SH-SY5Y (cell line): ENCODE results near the gene RREB1.

ENCODE experiments used
- GATA2 ChIP-seq: IDR thresholded peaks from 2 replicates; pipeline ENCODE4 v1.6.1; 2011; ENCODE audit warnings: mild to moderate bottlenecking, low read depth, low read length
- GATA3 ChIP-seq: IDR thresholded peaks from 2 replicates; pipeline ENCODE4 v1.6.1; 2011; ENCODE audit warnings: low read depth, mild to moderate bottlenecking, low read length, moderate library complexity

The RREB1 gene

GRCh38 chr6:7166410-7167293, 58.9 kb downstream of the RREB1 start:
- no peak for TF ChIP-seq GATA3
- TF ChIP-seq GATA2, result no peak

- TF ChIP-seq GATA2, result no peak
- no peak for TF ChIP-seq GATA3
Observed at GRCh38 chr6:7169296-7169721, 61.5 kb downstream of the RREB1 start.

GRCh38 chr6:7170117-7170732, 62.5 kb downstream of the RREB1 start:
- TF ChIP-seq GATA3 (no peak), GATA2 (no peak)

GRCh38 chr6:7171119-7171518, 63.4 kb downstream of the RREB1 start:
- TF ChIP-seq GATA2 (no peak), GATA3 (no peak)

GRCh38 chr6:7171733-7172132, 64.0 kb downstream of the RREB1 start:
- TF ChIP-seq GATA2 (no peak), GATA3 (no peak)

- TF ChIP-seq GATA3 (no peak), GATA2 (no peak)
Observed at GRCh38 chr6:7172649-7173048, 64.9 kb downstream of the RREB1 start.

GRCh38 chr6:7173843-7174503, 66.2 kb downstream of the RREB1 start:
- TF ChIP-seq GATA3 (no peak), GATA2 (no peak)

- TF ChIP-seq GATA2, result no peak
- TF ChIP-seq GATA3, result no peak
Observed at GRCh38 chr6:7175462-7175861, 67.7 kb downstream of the RREB1 start.

GRCh38 chr6:7176208-7176607, 68.4 kb downstream of the RREB1 start:
- TF ChIP-seq GATA2 (no peak), GATA3 (no peak)

- no peak for TF ChIP-seq GATA2
- no peak for TF ChIP-seq GATA3
Observed at GRCh38 chr6:7178280-7178679, 70.5 kb downstream of the RREB1 start.

GRCh38 chr6:7180751-7181150, 73.0 kb downstream of the RREB1 start:
- TF ChIP-seq GATA2, result no peak
- no peak for TF ChIP-seq GATA3

- no peak for TF ChIP-seq GATA2
- TF ChIP-seq GATA3, result no peak
Observed at GRCh38 chr6:7183707-7184106, 75.9 kb downstream of the RREB1 start.

GRCh38 chr6:7184502-7184901, 76.7 kb downstream of the RREB1 start:
- TF ChIP-seq GATA3 (no peak), GATA2 (no peak)

GRCh38 chr6:7185561-7185960, 77.8 kb downstream of the RREB1 start:
- no peak for TF ChIP-seq GATA3
- TF ChIP-seq GATA2, result no peak
